HEK293T (cell line): ENCODE results near the gene PIN4.
"Not testable (repeated sequence)": the region's sequence is repeated elsewhere in the genome, so short reads cannot be mapped to it uniquely, and the experiment has no call there.

ENCODE experiments used
- CTCF ChIA-PET: fragments of 350-600 bp; formaldehyde crosslinking; extraction: SDS; loops from one replicate; lab custom pipeline; 2021; ENCODE audit warnings: antibody characterized with exemption, inconsistent platforms; lab: Yijun Ruan, JAX
- POLR2A ChIA-PET: fragments of 350-600 bp; formaldehyde crosslinking; extraction: SDS; loops from one replicate; lab custom pipeline; 2020; ENCODE audit warnings: antibody characterized with exemption, inconsistent platforms; lab: Yijun Ruan, JAX
- DNase-seq: peaks from one replicate; pipeline ENCODE4 v3.0.0; 2012; ENCODE audit warnings: mixed read lengths; ENCODE audit errors: extremely low spot score
- ARNT ChIP-seq: fragments of 450-650 bp; IDR thresholded peaks from 2 replicates; pipeline ENCODE4 v1.6.1; 2017; ENCODE audit warnings: mild to moderate bottlenecking
- BHLHE40 ChIP-seq: fragments of 450-650 bp; IDR thresholded peaks from 2 replicates; pipeline ENCODE4 v1.6.1; 2016; ENCODE audit warnings: mild to moderate bottlenecking, moderate library complexity, borderline replicate concordance
- CTBP1 ChIP-seq: fragments of 450-650 bp; IDR thresholded peaks from 2 replicates; pipeline ENCODE4 v1.6.1; 2016; ENCODE audit warnings: borderline replicate concordance
- ELF4 ChIP-seq: fragments of 450-650 bp; IDR thresholded peaks from 2 replicates; pipeline ENCODE4 v1.6.1; 2017; ENCODE audit warnings: antibody characterized with exemption
- FOXA1 ChIP-seq: fragments of 450-650 bp; IDR thresholded peaks from 2 replicates; pipeline ENCODE4 v1.6.1; 2016; ENCODE audit warnings: mild to moderate bottlenecking
- FOXK2 ChIP-seq: fragments of 450-650 bp; IDR thresholded peaks from 2 replicates; pipeline ENCODE4 v1.6.1; 2016; ENCODE audit warnings: mild to moderate bottlenecking
- FOXM1 ChIP-seq: fragments of 450-650 bp; IDR thresholded peaks from 2 replicates; pipeline ENCODE4 v1.6.1; 2017; ENCODE audit warnings: mild to moderate bottlenecking, borderline replicate concordance
- HDGF ChIP-seq: fragments of 450-650 bp; IDR thresholded peaks from 2 replicates; pipeline ENCODE4 v1.6.1; 2017; ENCODE audit warnings: antibody characterized with exemption, borderline replicate concordance
- L3MBTL2 ChIP-seq: fragments of 450-650 bp; conservative IDR thresholded peaks from 2 replicates; pipeline ENCODE4 v1.6.1; 2016; ENCODE audit warnings: mild to moderate bottlenecking
- LEF1 ChIP-seq: fragments of 450-650 bp; IDR thresholded peaks from 2 replicates; pipeline ENCODE4 v1.6.1; 2017; ENCODE audit warnings: mild to moderate bottlenecking, borderline replicate concordance
- NFRKB ChIP-seq: fragments of 450-650 bp; IDR thresholded peaks from 2 replicates; pipeline ENCODE4 v1.6.1; 2016; ENCODE audit warnings: mild to moderate bottlenecking, moderate library complexity
- PKNOX1 ChIP-seq: fragments of 450-650 bp; IDR thresholded peaks from 2 replicates; pipeline ENCODE4 v1.6.1; 2016
- SP1 ChIP-seq: fragments of 450-650 bp; IDR thresholded peaks from 2 replicates; pipeline ENCODE4 v1.6.1; 2017
- SUZ12 ChIP-seq: fragments of 450-650 bp; IDR thresholded peaks from 2 replicates; pipeline ENCODE4 v1.6.1; 2016; ENCODE audit warnings: mild to moderate bottlenecking
- TARDBP ChIP-seq: fragments of 450-650 bp; IDR thresholded peaks from 2 replicates; pipeline ENCODE4 v1.6.1; 2016
- ZNF384 ChIP-seq: fragments of 450-650 bp; IDR thresholded peaks from 2 replicates; pipeline ENCODE4 v1.6.1; 2016

PIN4 gene

GRCh38 chrX:72205706-72206105, 24.1 kb downstream of the PIN4 start:
- no peak for TF ChIP-seq CTBP1
- no peak for TF ChIP-seq ARNT
- no peak for TF ChIP-seq FOXM1
- TF ChIP-seq ZNF384, result no peak
- TF ChIP-seq TARDBP, result no peak
- no peak for TF ChIP-seq BHLHE40
- no peak for DNase-seq
- POLR2A ChIA-PET, result interaction anchor here (1.1 to 1.8 kb wide), 2 partner anchors 24 to 71 kb away, joined by 5 to 6 read pairs; partner anchors contain the start of genes PIN4 and RPS4X
- CTCF ChIA-PET, result no interaction called here

- POLR2A ChIA-PET, result no interaction called here
- no peak for DNase-seq
- TF ChIP-seq FOXA1 (no peak), HDGF (no peak), TARDBP (no peak), FOXM1 (no peak), BHLHE40 (no peak), PKNOX1 (no peak)
- CTCF ChIA-PET, result no interaction called here
These were observed 25.8 kb downstream of the PIN4 start for GRCh38 chrX:72207366-72207765.

GRCh38 chrX:72208126-72208800, 26.7 kb downstream of the PIN4 start:
- CTCF ChIA-PET, result no interaction called here
- DNase-seq, result no peak
- POLR2A ChIA-PET, result no interaction called here
- TF ChIP-seq PKNOX1 (no peak), LEF1 (no peak), FOXM1 (no peak), FOXA1 (no peak), SUZ12 (no peak), BHLHE40 (no peak), HDGF (no peak), ARNT (no peak), CTBP1 (no peak), ELF4 (no peak), ZNF384 (no peak), SP1 (no peak), TARDBP (no peak), NFRKB (no peak), FOXK2 (no peak), L3MBTL2 (no peak)

- CTCF ChIA-PET, result interaction anchor here (1.2 kb wide), 1 partner anchor 29 kb away, joined by 3 read pairs; no protein-coding TSS in a partner anchor
- no peak for TF ChIP-seq FOXM1
- TF ChIP-seq SUZ12, result no peak
- no peak for TF ChIP-seq LEF1
- TF ChIP-seq L3MBTL2, result no peak
- no peak for TF ChIP-seq BHLHE40
- no peak for TF ChIP-seq PKNOX1
- TF ChIP-seq NFRKB, result no peak
- TF ChIP-seq CTBP1, result no peak
- no peak for TF ChIP-seq ZNF384
- TF ChIP-seq FOXK2, result no peak
- TF ChIP-seq ELF4, result no peak
- TF ChIP-seq FOXA1, result no peak
- no peak for TF ChIP-seq ARNT
- TF ChIP-seq HDGF, result no peak
- TF ChIP-seq SP1, result no peak
- no peak for TF ChIP-seq TARDBP
- no peak for DNase-seq
- POLR2A ChIA-PET, result no interaction called here
These were observed 35.4 kb downstream of the PIN4 start for GRCh38 chrX:72216973-72217372.

- POLR2A ChIA-PET, DNase-seq, CTCF ChIA-PET: not testable (repeated sequence)
These were observed 38.8 kb downstream of the PIN4 start for GRCh38 chrX:72220375-72220774.

- ChIA-PET POLR2A (interaction anchor here (1.7 kb wide), 1 partner anchor 8 kb away, joined by 6 read pairs; the partner anchor contains the start of gene ERCC6L), CTCF (no interaction called here)
- no peak for DNase-seq
- no peak for TF ChIP-seq CTBP1
- TF ChIP-seq ELF4, result no peak
- TF ChIP-seq FOXK2, result no peak
- no peak for TF ChIP-seq SP1
- no peak for TF ChIP-seq LEF1
- TF ChIP-seq FOXA1, result no peak
- TF ChIP-seq NFRKB, result no peak
- no peak for TF ChIP-seq SUZ12
- no peak for TF ChIP-seq ARNT
- TF ChIP-seq FOXM1, result no peak
- TF ChIP-seq L3MBTL2, result no peak
- no peak for TF ChIP-seq HDGF
- no peak for TF ChIP-seq BHLHE40
- no peak for TF ChIP-seq TARDBP
- no peak for TF ChIP-seq PKNOX1
- no peak for TF ChIP-seq ZNF384
These were observed 48.7 kb downstream of the PIN4 start for GRCh38 chrX:72230290-72230689.
